Ectodermal cell (in vitro differentiated cells): ENCODE measurements around the gene ETV6.

Experiments
- H3K27ac ChIP-seq: 2 replicates; pipeline ENCODE4 v1.7.0; 2013; ENCODE audit warnings: mild to moderate bottlenecking, low read depth, low read length; ENCODE audit not compliant: insufficient read depth, poor library complexity, severe bottlenecking
- H3K27me3 ChIP-seq: 2 replicates; pipeline ENCODE4 v1.7.0; 2013; ENCODE audit warnings: mild to moderate bottlenecking, low read length; ENCODE audit not compliant: insufficient read depth, control insufficient read depth, poor library complexity, severe bottlenecking
- H3K36me3 ChIP-seq: one replicate; pipeline ENCODE4 v1.7.0; 2013; ENCODE audit warnings: low read length; ENCODE audit not compliant: control insufficient read depth, insufficient read depth
- H3K4me1 ChIP-seq: one replicate; pipeline ENCODE4 v1.7.0; 2013; ENCODE audit warnings: low read length; ENCODE audit not compliant: control insufficient read depth, insufficient read depth
- H3K4me3 ChIP-seq: 2 replicates; pipeline ENCODE4 v1.7.0; 2013; ENCODE audit warnings: low read depth, low read length, control low read depth; ENCODE audit not compliant: insufficient read depth
- H3K9me3 ChIP-seq: 2 replicates; pipeline ENCODE4 v1.7.0; 2013; ENCODE audit warnings: mild to moderate bottlenecking, low read length, moderate library complexity; ENCODE audit not compliant: control insufficient read depth
- WGBS, 2 experiments: methylation state at CpG; one replicate each; pipeline ENCODE4 v1.1.7; 2013; ENCODE audit warnings: missing lambda C conversion rate in 2 of 2; 5-methylcytosine and 5-hydroxymethylcytosine counted together

The ETV6 gene

DNA sequence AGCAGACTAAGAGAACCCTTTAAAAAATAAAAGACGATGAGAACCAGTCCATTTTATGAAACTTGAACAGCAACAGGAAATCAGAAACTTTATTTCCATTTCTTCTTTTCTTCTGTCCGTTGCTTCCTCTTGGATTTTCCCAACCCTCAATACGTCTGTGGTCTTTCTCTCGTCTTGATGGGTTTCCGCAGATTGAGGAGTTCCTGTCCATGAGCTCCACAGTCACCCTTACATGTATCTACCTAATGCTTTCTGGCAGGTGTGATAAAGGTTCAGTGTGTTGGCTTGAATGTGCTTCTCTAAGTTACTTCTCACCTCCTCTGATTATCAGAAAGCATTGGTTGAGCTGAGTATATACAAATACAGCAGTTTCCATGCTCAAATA is 110.0 kb downstream of the ETV6 start:
- Histone ChIP-seq H3K27ac (no peak overlapping the region), H3K27me3 (no peaks in the 10 kb centered on the region)
- WGBS, 2 experiments, result 94 to 97% methylated on average over 5 of the region's 5 CpGs

DNA sequence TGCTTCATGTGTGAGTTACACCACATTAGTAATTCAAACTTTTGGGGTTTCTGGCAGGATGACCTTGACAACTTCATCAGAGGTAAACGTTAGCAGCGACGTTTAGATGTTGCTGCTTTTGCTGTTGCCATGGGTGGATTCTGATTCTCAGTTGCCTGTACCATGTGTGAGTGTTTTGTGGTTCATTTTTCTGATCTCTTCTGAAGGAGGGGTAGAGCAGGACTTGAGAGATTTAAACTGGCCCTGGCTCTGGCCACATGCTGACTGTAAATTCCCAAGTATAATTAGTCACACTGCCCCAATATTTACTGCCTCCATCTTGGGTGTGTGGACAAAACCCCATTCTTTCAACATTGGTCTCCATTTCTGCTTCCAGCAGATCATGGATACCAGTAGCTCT is 110.4 kb downstream of the ETV6 start:
- H3K4me1 ChIP-seq, result peaks cover 12% of the 10 kb centered on the region
- WGBS, 2 experiments, result 97 to 100% methylated on average over 3 of the region's 3 CpGs
- no peaks in the 10 kb centered on the region for H3K9me3 ChIP-seq
- H3K4me3 ChIP-seq, result no peak overlapping the region
- H3K27me3 ChIP-seq, result no peaks in the 10 kb centered on the region
- H3K27ac ChIP-seq, result no peak overlapping the region
- H3K36me3 ChIP-seq, result no peaks in the 10 kb centered on the region

More for the DNA sequence above, 110.0 kb downstream of the ETV6 start:
- Histone ChIP-seq H3K9me3 (no peaks in the 10 kb centered on the region), H3K4me1 (peaks cover 12% of the 10 kb centered on the region), H3K4me3 (no peak overlapping the region), H3K36me3 (no peaks in the 10 kb centered on the region)

GRCh38 chr12:11761869-11762567 is 112.5 kb downstream of the ETV6 start:
- no peak overlapping the region for H3K27ac ChIP-seq
- no peaks in the 10 kb centered on the region for H3K9me3 ChIP-seq
- peaks cover 12% of the 10 kb centered on the region for H3K4me1 ChIP-seq
- WGBS, 2 experiments, result 87 to 90% methylated on average over 8 of the region's 8 CpGs
- no peaks in the 10 kb centered on the region for H3K27me3 ChIP-seq
- H3K4me3 ChIP-seq, result no peak overlapping the region
- H3K36me3 ChIP-seq, result no peaks in the 10 kb centered on the region

DNA sequence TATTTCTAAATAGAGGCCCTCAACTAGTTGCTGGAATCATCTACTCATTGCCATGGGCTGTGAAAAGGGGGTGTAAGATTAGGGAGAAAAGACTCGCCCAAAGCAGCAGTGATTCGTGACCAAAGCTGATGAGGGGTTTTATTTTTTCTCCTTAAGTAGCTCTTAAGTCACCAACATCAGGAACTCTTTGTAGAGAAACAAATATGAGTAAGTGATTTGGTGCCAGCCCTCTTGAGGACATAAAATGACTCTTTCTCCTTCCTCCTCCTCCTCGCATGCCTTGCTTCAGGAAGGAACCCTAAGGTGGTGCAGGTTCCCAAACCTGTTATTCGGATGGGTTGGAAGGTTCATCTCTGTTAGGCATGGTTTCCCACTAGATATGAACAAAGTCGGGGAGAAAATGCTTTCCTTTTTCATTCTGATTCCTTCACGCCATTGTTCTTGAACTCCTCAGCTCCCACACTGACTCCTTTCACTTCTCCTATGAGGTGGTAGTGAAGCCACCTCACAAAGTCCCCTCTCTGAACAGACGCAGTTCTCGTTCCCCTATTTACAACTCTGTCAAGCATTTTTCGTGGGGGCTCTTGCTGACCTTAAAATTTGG is 113.4 kb downstream of the ETV6 start:
- H3K36me3 ChIP-seq, result no peaks in the 10 kb centered on the region
- no peaks in the 10 kb centered on the region for H3K27me3 ChIP-seq
- no peak overlapping the region for H3K27ac ChIP-seq
- 86 to 91% methylated on average over 8 to 9 of the region's 9 CpGs for WGBS, 2 experiments
- peaks cover 12% of the 10 kb centered on the region for H3K4me1 ChIP-seq
- no peak overlapping the region for H3K4me3 ChIP-seq
- H3K9me3 ChIP-seq, result no peaks in the 10 kb centered on the region

GRCh38 chr12:11763760-11764520 is 114.5 kb downstream of the ETV6 start:
- Histone ChIP-seq H3K27ac (no peak overlapping the region), H3K4me1 (peaks cover 4% of the 10 kb centered on the region), H3K4me3 (no peak overlapping the region), H3K9me3 (no peaks in the 10 kb centered on the region), H3K36me3 (no peaks in the 10 kb centered on the region), H3K27me3 (no peaks in the 10 kb centered on the region)
- 96 to 99% methylated on average over 6 to 7 of the region's 7 CpGs for WGBS, 2 experiments

- Histone ChIP-seq H3K27me3 (no peaks in the 10 kb centered on the region), H3K36me3 (no peaks in the 10 kb centered on the region), H3K4me3 (no peak overlapping the region), H3K27ac (no peak overlapping the region), H3K4me1 (no peaks in the 10 kb centered on the region), H3K9me3 (no peaks in the 10 kb centered on the region)
Measured at GRCh38 chr12:11764837-11765236, 115.4 kb downstream of the ETV6 start.

- no peaks in the 10 kb centered on the region for H3K9me3 ChIP-seq
- H3K27ac ChIP-seq, result no peak overlapping the region
- H3K36me3 ChIP-seq, result no peaks in the 10 kb centered on the region
- no peaks in the 10 kb centered on the region for H3K27me3 ChIP-seq
- H3K4me1 ChIP-seq, result no peaks in the 10 kb centered on the region
- no peak overlapping the region for H3K4me3 ChIP-seq
- 93 to 100% methylated on average over 2 of the region's 2 CpGs for WGBS, 2 experiments
Measured at GRCh38 chr12:11765421-11765816, 115.9 kb downstream of the ETV6 start.

- Histone ChIP-seq H3K36me3 (no peaks in the 10 kb centered on the region), H3K4me3 (no peak overlapping the region), H3K4me1 (no peaks in the 10 kb centered on the region), H3K27me3 (no peaks in the 10 kb centered on the region), H3K27ac (no peak overlapping the region), H3K9me3 (no peaks in the 10 kb centered on the region)
- WGBS, 2 experiments, result 82% methylated on average over 19 of the region's 19 CpGs
Measured at GRCh38 chr12:11765817-11766794, 116.6 kb downstream of the ETV6 start.

- no peak overlapping the region for H3K4me3 ChIP-seq
- H3K27ac ChIP-seq, result no peak overlapping the region
- no peaks in the 10 kb centered on the region for H3K4me1 ChIP-seq
- H3K27me3 ChIP-seq, result no peaks in the 10 kb centered on the region
- H3K36me3 ChIP-seq, result no peaks in the 10 kb centered on the region
- H3K9me3 ChIP-seq, result no peaks in the 10 kb centered on the region
- 94 to 97% methylated on average over 4 of the region's 4 CpGs for WGBS, 2 experiments
Measured at GRCh38 chr12:11767029-11767724, 117.7 kb downstream of the ETV6 start.
